Stimulated activated CD4-positive, alpha-beta T cell treated with anti-CD3 and anti-CD28 coated beads, Interleukin-12 subunit alpha, Interleukin-12 subunit beta, amount 100 ng/mL, for 24 hours (primary cell): ENCODE results near the gene CCZ1B.
"Not testable (repeated sequence)": the region's sequence is repeated elsewhere in the genome, so short reads cannot be mapped to it uniquely, and the experiment has no call there.

Experiments
- DNase-seq, 2 experiments: peaks; one replicate each; pipeline ENCODE4 v3.0.0-alpha.2; 2020; ENCODE audit warnings: low read depth in 2 of 2

Gene CCZ1B

DNA sequence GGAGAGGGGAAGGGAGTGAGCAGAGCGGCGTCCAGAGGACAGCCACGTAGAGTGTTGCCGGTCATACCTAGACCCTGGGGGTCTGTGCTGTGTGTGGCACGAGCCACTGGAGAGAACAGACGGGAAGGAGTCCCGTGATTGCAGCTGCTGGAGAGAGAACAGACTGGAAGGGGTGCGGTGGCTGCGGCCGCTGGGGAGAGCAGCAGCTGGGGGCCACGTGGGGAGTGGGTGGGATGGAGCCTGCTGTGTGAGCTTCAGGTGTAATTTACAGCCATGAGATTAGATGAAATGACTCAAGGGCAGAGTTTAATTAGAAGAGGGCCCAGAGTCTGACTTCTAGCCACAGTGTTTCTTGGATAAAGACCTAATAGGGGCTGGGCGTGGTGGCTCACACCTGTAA is 76.7 kb downstream of the CCZ1B start:
- DNase-seq = not testable (repeated sequence)
